ENCODE data around the gene RAB1B.
A peak's percentile ranks its signal among the peaks of the same experiment; 100 is the strongest.
"Not testable (repeated sequence)": the region's sequence is repeated elsewhere in the genome, so short reads cannot be mapped to it uniquely, and the experiment has no call there.

RAB1B gene

DNA sequence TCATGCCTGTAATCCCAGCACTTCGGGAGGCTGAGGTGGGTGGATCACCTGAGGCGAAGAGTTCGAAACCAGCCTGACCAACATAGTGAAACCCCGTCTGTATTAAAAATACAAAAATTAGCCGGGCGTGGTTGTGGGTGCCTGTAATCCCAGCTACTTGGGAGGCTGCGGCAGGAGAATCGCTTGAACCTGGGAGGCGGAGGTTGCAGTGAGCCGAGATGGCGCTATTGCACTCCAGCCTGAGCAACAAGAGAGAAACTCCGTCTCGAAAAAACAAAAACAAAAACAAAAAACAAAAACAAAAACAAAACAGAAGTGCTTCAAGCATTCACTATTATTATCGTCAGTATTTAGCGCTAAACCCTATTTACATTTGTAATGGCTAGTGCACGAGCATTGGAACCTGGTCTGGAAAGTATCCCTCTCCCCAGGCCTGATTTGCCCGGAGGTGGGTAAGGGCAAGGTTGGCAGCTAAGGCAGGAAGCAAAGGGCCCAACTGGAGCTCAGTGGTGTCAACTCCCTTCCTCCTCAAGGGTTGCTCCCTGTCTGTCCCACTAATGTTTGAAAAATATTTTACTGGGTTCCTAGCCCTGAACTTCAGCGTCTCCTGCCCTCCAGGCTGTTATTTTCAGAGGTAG lies 42.5 kb downstream of the RAB1B start:
- not testable (repeated sequence) for DNase-seq

DNA sequence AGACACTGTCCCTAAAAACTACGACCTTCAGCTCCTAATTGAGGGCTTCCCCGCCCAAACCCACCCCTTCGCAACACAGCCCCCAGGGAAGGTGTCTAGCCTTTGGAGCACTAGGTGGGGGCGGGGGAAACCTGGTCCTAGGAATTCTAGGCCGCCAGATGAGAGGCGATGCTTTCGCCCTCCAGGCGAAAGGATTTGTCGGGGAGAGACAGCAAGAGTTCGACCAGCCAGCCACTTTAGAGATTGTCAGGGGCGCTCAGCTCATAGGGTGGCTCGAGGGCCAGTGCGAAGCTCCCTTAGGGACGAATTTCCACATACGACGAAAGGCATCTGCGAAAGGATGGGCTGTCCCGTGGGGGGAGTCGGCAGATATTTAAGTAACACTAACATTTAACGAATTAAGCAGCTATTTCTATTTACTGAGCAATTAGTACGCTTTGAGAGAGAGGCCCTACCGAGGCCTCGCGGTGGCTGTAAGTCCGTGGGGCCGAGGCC lies 43.1 kb downstream of the RAB1B start:
- no peak for DNase-seq

DNA sequence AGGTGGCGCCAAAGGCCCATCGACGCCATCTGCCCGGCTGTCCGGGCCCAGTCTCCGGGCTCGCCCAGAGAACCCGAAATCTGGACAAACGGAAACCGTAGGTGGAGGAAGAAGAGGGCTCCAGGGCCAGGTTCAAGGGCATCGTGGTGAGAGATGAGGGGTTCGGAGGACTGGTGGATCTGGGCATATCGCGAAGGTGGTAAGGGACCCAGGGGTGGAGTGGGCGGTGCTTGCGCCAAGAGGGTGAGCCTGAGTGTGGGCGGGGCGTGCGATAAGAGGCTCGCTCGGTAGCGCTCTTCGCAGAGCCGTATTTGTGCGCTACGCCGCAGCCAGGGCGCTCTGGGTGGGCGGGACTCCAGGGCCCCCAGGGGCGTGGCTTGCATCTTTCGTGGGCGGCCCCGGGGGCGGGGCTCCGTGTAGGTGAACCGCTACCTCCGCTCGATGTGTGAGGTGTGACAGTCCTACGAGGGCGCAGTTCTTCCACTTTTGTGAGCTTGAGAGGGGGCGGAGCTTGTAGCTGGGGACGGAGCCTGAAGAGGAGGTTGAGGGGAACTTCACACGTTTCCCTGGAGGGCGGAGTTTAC lies 43.6 kb downstream of the RAB1B start:
- peak; percentile 92 to 95 for DNase-seq

DNA sequence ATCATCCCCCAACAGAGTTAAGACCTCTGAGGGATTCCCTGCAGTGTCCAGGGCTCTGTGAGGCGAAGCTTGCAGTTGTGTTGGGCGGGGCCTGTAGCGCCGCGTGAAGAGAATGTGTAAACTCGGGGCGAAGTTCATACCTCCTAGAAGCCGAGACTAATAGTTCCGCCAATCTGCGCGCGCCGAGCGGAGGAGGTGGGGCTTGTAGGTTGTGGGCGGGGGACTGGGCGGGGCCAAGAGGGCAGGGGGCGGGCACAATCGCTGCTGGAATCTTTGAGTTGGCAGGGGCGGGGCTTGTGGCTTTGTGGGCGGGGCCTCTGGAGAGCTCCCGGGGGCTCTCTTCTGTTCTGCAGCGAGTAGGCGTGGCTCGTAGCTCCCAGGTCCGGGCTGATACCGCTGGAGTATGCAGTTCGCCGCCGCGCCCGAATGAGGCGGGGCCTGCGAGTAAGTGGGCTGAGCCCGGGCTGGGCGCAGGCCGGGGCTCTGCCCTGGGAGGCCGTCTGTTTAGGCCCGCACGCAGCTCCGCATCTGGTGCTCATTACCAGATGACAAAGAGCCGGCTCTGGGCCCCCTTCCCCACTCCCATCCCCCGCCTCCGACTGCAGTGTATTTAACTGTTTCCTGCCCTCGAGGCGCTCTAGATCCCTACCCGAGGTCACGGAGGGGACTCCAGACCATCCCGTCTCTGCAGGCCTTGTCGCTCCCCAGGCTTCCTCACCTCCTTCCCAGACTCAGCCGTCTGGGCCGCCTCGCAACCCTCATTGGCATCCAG lies 44.3 kb downstream of the RAB1B start:
- DNase-seq: peak; percentile 93 to 97

DNA sequence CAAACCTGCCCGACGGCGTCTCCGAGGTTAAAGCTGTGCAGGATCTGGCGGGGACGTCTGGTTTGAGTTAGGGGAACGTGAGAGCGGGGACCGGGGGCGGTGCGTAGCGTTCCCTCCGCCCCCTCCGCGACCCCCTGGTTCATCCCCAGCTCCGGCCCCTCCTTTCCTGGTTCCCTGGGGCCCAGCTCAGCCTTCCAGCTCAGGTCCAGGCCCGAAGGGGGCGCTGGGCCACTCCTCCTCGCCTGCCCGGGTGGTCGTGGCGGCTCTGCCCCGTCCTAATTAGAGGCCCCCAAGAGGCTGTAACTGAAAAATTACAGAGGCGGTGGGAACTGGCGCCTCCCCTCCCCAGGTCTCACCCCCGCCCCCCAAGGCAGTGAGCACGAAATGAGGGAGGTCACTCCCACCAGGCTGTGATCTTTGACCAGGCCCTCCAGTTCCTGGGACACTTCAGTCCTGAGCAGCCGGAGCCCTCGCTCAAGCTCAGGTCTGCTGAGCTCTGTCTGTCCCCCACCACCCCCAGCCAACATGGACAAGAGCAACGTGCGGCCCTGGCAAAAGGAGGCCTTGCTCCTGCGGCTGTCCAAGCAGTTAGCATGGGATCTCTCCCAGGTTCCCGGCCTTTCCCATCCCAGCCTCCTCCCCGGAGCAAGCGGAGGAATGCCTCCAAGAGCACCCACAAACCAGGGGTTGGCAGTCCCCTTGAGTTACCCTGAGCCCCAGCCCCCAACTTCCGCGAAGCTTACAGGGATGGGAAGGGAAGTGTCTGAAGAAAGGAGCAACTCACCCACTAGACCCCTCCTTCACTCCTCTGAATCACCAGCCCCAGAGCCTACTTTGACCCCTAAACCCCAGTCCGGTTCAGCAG lies 45.1 kb downstream of the RAB1B start:
- DNase-seq: no peak

DNA sequence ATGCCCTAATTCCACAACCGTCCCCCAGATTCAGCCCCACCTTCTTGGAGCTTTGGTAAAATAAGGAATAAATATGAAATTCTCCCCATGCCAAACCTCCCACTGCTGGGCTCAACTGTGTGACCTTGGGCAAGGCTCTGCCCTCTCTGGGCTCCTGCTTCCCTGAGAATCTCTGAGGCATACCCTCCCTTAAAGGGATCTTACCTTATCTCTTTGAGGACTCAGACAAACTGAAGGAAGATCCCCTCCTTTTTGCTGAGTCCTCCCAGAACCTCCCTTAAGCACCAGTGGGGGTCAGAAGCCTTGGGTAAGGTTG lies 45.7 kb downstream of the RAB1B start:
- no peak for DNase-seq

DNA sequence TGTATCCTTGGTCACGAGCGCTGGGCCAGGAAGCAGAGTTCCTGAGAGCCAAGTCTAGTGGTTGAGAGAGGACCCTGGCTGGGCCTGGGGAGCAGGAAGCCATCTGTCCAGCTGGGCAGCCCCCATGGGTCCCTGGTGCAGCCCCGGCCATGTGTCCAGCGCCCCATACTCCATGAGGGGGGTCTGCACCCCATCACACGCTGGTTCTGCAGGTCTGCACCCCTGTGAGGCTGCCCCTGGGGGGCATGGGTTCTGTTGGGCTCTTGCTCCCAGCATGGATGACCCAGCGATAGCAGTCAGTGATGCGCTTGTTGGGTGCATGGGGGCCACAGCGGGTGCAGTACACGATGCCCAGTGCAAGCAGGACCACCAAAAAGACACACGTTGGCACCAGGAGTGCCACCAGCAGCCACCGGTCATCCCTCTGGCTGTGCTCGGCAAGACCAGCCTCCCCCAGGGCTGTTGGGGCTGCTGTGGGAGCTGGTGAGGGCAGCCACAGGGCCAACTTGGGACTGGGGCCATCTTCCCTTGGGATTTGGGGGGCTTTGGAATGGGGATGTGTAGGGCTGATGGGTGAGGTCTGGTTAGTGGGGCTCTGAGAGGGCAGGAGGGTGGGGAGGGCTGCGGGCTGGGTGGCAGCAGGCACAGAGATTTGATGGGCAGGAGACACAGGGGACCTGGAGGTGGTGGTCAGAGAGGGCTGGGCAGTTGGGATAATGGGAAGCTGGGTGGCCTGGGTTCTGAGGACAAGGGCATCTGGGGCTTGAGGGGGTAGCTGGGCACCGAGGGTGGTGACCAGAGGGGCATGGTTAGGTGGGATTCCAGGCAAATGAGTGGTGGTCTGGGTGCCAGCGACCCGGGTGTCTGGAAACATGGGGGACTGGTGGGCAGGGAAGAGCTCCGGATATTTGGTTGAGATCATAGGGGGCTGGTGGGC lies 46.4 kb downstream of the RAB1B start:
- no peak for DNase-seq

DNA sequence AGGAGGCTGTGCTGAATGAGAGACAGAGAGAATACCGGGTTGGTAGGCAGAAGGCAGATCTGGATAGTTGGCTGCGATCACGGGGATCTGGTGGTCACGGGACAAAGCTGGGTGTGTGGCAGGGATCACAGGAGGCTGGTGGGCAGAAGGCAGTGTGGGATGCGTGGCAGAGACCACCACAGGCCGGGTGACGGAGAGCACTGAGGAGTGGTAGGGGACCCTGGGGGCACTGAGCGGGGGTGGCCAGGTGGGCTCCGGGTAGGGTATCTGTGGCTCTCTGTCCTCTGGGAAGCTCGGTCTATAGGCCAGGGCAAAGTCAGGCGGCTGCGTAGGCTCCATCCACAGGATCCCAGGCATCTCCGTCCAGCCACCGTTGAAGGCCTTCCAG lies 47.1 kb downstream of the RAB1B start:
- no peak for DNase-seq

DNA sequence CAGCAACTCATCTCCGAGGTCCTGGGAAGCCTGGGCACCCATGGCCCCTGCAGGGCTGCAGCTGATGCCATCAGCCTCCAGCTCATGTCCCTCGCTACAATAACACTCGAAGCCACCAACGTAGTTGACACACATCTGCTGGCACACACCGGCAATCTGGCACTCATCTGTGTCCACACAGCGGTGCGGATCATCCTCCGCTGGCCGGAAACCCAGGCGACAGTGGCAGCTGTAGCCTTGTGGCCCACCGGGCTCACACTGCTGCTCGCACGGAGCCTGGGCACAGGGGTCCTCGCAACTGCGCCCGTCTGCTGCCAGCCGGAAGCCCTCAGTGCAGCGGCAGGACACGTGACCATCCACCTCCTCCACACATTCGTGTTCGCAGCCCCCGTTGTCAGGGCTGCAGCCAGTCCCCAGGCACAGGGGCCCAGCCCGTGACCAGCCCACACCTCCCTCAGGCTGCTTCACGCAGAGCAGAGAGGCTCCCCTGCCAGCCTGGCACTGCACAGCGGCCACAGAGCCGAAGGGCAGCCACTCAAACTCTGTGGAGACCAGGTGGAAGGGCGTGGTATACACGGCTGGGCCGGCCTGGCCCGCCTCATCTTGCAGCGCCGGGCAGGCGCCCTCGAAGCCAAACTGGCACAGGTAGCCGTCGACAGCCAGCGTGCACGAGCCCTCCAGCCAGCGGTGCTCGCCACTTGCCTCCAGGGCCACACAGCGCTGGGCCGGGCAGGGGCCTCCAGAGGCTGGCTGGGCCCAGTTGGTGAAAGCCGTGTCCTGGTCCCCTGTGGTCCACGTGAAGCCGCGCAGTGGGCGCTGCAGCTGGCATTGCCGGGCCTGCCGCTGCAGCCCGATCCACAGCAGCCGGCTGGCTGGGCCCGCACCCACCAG lies 47.7 kb downstream of the RAB1B start:
- DNase-seq: peak; percentile 33 to 73

DNA sequence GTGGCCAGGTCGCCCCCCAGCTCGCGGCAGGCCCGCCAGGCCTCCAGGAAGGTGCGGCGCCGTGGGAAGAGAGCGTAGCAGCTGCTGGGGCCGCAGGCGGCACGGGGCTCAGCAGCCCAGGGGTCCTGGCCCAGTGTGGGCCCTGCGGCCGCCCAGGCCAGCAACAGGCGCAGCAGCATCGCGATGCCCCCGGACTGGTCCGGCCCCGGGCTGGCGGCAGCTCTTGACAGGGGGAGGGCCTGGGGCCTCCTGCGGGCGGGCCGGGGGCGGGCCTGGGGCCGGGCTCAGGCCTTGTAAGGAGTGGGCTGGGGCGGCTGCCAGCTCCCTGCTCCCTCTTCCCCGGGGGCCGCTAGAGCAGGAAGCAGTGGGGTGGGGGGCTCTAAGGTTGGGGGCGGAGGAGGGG lies 48.4 kb downstream of the RAB1B start, which contains the start of gene CD248:
CD248 (minus strand) TSS at position 196 of the 403 bp plus-strand sequence; CDS start at position 179, 17 bp downstream.
- no peak for DNase-seq

DNA sequence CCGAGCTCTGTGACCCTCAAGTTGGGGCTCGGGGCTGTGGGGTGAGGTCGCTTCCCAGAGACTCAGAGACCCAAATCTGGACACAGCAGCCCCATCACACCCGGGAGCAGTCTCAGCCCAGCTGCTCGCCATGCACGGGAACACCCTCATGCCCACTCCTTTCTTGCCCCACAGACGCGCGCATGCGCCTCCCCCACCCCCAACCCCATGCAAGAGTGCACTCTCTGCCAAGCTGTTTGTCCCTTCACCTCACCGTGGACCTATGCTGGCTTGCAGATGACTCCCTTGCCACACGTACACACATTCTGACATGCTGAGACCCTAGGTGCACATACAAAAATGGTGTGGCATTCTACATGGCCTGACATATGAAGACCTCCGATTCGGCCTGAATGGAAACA lies 48.9 kb downstream of the RAB1B start:
- no peak for DNase-seq

DNA sequence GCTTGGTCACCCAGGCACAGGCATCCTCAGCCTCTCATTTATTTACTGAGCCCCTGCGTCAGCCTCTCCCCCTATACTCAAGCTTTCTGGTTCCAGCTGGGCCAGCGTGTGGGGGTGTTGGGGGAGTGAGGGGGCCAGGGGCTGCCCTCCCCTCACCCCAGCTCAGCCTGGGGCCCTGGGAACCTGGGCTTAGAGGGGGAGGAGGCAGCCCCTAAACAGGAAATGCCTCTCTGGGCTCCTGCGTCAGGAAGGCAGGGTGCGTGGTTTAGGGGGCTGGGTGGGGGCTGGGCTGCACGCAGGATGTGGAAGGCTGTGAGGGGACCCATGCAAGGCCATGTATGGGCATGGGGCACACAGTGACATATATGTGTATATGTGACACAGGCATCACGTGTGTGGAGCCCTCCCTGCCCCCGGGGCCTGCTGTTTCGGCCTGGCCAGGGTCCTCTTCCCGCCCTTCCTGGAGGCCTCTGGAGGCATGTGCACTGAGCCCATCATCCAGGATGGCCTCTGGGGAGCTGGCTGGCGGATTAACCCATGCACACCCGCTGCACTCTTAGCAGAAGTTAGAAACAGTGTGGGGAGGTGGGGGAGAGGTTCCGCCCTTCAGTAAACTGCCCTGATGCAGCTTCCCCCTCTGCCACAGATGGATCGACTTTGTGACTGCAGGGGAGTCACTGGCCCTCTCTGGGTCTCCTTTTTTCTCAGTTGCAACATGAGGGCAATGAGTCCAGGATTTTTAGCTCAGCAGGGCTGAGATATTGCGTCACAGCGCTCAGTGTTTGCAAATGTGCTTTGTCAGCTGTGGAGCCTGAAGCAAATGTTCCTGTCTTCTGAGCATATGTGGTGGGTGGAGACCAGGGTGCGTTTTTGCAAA lies 49.5 kb downstream of the RAB1B start:
- DNase-seq: peak in 1 of 2 experiments; percentile 32

DNA sequence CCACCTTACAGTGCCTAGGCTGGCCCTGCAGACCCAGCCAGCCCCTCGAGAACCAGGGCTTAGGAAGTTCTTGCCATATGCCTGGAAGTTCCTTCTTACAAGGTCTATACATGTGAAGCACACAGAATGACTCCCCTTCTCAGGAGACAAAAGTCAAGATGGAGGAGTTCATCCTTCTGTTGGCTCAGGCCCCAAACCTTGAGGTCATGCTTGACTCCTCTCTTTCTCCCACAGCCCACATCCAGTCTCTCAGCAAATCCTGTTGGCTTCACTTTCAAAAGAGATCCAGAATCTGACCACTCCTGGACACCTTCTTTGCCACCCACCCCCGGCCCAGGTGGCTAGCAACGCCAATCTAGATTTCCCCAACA lies 50.1 kb downstream of the RAB1B start:
- no peak for DNase-seq

DNA sequence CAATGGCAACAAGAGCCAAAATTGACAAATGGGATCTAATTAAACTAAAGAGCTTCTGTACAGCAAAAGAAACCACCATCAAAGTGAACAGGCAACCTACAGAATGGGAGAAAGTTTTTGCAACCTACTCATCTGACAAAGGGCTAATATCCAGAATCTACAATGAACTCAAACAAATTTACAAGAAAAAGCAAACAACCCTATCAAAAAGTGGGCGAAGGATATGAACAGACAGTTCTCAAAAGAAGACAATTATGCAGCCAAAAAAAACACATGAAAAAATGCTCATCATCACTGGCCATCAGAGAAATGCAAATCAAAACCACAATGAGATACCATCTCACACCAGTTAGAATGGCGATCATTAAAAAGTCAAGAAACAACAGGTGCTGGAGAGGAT lies 51.9 kb downstream of the RAB1B start:
- not testable (repeated sequence) for DNase-seq

DNA sequence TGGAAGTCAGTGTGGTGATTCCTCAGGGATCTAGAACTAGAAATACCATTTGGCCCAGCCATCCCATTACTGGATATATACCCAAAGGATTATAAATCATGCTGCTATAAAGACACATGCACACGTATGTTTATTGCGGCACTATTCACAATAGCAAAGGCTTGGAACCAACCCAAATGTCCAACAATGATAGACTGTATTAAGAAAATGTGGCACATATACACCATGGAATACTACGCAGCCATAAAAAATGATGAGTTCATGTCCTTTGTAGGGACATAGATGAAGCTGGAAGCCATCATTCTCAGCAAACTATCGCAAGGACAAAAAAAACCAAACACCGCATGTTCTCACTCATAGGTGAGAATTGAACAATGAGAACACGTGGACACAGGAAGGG lies 52.3 kb downstream of the RAB1B start:
- not testable (repeated sequence) for DNase-seq

DNA sequence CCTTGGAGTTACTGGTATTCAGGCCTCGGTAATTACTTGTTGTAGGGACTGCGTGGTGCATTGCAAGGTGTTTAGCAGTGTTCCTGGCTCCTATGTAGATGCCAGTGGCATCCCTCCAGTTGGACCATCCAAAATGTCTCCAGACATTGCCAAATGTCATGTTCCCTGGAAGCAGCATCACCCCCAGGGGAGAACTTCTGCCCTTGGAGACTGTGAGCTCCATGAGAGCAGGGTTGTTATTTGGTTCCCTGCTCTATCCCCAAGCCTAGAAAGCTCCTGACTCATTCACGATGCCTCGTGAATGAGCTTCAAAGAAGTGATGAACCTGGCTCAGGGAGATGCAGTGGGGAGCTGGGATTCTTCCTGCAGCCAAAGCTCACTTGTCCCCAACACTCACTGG lies 53.2 kb downstream of the RAB1B start:
- DNase-seq: no peak

DNA sequence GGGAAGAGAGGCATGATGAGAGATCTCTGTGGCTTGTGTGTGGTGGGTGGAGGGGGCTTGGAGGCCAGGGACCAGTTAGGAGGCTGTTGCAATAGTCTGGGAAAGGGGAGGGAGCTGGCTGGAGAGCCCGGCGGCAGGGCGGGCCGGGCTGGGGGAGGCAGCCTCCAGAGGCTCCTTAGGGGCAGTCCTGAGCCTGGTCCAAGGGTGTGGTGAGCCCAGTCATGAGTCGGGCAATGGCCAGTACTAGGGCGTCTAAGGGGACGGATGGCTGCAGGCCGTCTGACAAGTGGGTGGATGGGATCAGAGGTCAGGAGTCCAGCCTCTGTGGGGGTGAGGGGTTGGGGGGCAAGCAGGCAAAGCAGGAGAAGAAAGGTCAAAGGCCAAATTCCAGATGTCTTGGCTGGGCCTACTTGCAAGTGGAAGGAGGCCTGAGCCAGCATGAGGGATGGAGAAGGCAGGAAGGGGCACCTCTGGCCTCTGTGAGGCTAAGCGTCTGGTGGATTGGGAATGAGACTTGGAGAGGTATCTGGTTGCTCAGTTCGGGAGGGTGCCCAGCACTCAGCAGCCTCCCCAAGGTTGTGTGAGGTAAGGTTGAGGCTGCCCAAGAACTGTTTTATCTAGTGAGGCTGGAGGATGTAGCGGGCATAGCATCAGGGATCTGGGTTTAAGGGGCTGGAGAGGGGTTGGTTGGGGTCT lies 54.4 kb downstream of the RAB1B start:
- DNase-seq: no peak

DNA sequence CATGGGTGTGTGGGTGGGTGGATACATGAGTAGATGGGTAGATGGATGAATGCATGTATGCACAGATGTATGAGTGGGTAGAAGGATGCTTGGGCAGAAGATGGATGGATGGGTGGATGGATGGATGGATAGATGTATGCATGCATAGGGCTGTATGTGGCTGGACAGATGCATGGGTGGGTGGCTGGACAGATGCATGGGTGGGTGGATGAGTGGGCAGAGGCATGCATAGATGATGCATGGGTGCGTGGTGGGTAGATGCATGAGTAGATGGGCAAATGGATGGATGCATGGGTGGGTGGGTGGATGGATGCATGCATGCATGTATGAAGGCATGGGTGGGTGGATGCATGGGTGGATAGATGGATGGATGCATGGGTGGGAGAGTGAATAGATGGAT lies 55.2 kb downstream of the RAB1B start:
- DNase-seq: no peak

DNA sequence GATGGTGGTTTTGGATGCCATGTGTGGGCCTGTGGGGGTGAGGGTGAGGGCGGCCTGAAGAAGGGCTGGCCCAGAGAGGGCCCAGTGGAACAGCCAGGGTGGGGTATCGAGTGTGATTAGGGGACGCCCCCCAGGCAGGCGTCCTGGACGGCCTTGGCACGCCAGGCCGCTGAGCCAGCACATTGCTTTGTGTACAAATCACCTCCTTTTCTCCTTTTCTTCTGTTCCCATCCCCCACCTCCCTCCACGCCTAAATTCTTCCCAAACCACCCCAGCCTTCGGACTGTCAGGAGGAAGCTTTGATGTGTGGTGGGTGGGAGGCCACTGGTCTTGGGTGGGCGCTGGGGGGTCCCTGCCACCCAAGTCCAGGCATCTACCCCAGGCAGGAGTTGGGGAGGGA lies 56.2 kb downstream of the RAB1B start:
- DNase-seq: no peak

Measured in NCI-H524 (cell line).